GM21737 (cell line): Measurements from ENCODE around the gene GATD1.

ENCODE experiments used
- ATAC-seq: cut with Tn5 transposase; IDR thresholded peaks from one replicate; pipeline ENCODE4 v1.9.1; 2021; ENCODE audit warnings: mild to moderate bottlenecking, moderate library complexity; ENCODE audit not compliant: unreplicated experiment

Gene GATD1

GRCh38 chr11:813072-813455 lies 35.8 kb upstream of the GATD1 start:
- no peak for ATAC-seq

- no peak for ATAC-seq
Observed at GRCh38 chr11:812390-812789, 35.1 kb upstream of the GATD1 start.

DNA sequence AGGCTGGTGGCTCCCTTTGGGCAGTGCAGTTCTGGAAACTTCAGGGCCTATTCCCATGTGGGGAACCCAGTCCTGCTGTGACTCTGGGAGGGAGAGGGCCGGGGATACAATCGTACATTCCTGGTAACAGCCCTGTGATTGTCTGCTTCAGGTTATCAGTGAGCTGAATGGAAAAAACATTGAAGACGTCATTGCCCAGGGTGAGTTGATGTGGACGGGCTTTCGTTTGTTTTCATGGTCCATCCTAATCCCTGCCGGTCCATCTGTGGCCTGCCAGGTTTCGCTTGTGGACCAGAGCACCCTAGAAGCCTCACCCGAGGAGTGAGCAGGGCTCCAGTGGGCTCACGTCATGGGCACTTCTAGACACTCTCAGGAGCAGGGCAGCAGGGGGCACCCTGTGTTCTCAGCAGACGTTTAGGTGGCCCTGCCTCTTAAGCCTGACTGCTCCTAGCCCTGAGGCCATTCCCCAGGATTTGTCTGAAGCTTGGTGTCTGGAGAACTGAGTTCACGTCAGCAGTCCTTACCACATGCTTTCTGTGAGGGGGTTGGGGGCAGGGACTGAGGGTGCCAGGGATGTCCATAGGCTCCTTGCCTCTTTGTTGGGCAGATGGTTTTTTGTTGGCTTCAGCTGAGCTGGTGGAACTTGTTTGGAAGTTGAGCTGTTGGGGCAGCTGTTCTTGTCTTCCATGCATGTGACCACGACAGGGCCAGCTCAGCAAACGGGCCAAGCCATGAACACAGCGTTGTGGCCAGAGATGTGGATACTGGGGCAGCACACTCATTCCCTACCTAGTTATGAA lies 34.4 kb upstream of the GATD1 start:
- no peak for ATAC-seq

- ATAC-seq = no peak
Observed at GRCh38 chr11:810040-810567, 32.8 kb upstream of the GATD1 start.

GRCh38 chr11:809287-810039 lies 32.2 kb upstream of the GATD1 start, which contains the start of gene RPLP2:
Gene RPLP2, plus strand, starts transcription at chr11:809967. Its CDS starts 268 bp downstream, at chr11:810235.
- ATAC-seq = peak; percentile 66

- no peak for ATAC-seq
Observed at GRCh38 chr11:808427-809286, 31.4 kb upstream of the GATD1 start.

- ATAC-seq = no peak
Observed at GRCh38 chr11:804599-804964, 27.3 kb upstream of the GATD1 start.

DNA sequence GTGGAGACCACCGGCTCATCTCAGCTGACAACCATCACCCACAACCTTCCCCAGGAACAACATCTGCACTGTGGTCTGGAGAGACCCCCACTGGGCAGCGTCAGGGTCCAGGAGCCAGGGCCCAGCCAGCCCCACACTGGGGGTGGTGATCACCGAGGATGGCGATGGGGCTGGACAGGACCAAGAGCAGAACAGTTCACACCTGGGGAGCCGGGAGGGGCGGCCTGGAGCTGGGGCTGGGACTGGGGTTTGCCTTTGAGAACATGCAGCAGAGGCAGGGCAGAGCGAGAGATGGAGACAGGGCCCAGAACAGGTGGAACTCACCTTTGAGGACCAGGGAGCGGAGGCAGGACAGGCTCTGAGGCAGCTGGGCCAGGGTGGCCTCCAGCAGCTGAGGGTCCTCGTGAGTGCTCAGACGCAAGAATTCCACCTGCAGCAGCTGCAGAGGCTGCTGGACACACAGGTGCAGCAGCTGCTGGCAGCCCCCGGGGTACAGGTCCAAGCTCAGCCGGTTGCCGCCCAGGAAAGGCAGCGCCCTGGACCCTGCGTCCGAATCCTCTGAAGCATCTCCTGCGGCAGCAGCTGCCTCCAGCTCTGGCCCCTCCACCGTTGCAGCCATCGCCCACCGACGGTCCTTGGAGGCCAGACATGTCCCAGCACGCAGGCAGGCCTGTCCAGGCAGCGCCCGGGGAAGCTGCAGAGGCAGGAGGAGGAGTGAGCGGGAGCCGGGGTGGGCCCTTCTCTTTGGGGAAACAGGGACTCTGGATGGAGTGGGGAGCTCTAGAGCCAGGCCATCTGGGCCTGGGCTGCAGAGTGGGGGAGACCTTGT lies 26.7 kb upstream of the GATD1 start:
- no peak for ATAC-seq

DNA sequence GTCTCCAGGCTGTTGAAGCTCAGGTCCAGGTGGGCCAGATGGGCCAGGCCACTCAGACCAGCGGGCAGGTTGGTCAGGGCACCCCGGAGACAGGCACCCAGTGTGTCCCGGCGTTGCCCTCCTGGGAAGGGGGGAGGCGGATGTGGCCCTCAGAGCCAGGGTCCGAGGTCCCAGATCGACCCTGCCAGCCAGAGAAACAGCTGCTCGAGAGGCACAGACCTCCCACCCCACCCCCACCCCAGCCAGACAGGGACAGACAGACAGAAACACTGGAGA lies 26.1 kb upstream of the GATD1 start:
- no peak for ATAC-seq

- no peak for ATAC-seq
Observed at GRCh38 chr11:802693-803466, 25.6 kb upstream of the GATD1 start.

- no peak for ATAC-seq
Observed at GRCh38 chr11:802018-802617, 24.8 kb upstream of the GATD1 start.

DNA sequence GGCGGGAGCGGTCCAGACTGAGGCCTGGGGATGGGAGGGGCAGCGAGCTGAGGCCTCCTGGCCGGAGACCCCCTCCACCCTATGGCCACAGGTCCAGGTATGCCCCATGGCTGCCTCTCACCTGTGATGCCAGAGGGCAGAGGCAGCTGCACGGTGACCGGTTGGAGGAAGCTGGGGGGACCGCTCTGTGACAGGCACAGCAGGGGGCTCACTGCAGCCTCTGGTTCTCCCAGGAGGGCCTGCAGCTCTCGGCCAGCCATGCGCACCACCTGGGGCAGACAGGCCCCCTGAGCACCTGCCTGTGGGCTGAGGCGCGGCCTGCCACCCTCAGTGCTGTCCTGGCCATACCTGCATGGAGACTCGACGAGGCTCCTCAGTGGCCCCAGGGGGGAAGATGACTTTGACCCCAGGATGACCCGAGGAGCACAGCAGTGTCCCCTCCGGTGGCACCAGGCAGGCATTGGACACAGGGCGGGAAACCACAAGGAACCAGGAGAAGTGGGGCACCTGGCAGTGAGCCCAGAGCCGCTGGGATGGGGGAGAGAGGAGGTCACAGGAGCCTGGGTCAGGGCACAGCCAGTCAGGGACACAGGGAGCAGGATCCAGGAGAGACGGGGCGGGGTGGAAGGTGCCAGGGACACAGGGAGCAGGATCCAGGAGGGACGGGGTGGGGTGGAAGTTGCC lies 24.0 kb upstream of the GATD1 start:
- no peak for ATAC-seq

DNA sequence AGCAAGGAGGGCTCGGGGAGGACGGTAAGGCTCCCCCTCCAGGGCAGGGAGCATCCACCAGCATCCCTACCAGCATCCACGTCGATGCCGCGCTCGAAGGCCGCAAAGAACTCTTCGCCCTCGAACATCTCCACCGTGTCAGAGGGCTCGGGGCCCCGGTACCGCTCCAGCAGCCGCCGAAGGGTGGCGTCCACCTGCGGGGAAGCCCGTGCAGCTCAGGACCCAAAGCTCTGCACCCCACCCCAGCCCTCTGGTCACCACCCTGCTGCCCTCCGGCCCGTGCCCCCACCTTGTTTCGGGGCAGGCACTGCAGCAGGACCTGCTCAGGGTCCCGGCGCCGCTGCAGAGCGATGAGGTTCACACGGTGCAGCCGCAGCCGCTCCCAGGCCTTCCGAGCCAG lies 23.2 kb upstream of the GATD1 start:
- no peak for ATAC-seq

- ATAC-seq = no peak
Observed at GRCh38 chr11:799641-800316, 22.5 kb upstream of the GATD1 start.

- peak; percentile 46 for ATAC-seq
Observed at GRCh38 chr11:798093-798713, 20.9 kb upstream of the GATD1 start, which contains the start of gene SLC25A22. Gene SLC25A22, minus strand, starts transcription at chr11:798281. Its CDS starts 3,275 bp downstream, at chr11:795006.

GRCh38 chr11:797296-798092 lies 20.2 kb upstream of the GATD1 start:
- ATAC-seq = peak; percentile 41
